Mesothelial cell of epicardium (in vitro differentiated cells): ENCODE data around the gene SLC36A1. TPM values are rescaled to one million over a fixed set of nuclear protein-coding genes. Genes with fewer than 3 reads are reported as not detected.

Experiments
- DNase-seq, 2 experiments: peaks; one replicate each; pipeline ENCODE4 v3.0.0; 2021; ENCODE audit warnings: low spot score in 2 of 2; ENCODE audit not compliant: unreplicated experiment in 2 of 2
- H3K27ac Mint-ChIP-seq: 2 replicates; pipeline ENCODE4 v1.8.0; 2021; ENCODE audit warnings: mixed read lengths
- H3K27me3 Mint-ChIP-seq: 2 replicates; pipeline ENCODE4 v1.8.0; 2021; ENCODE audit warnings: low read depth, mixed read lengths
- H3K36me3 Mint-ChIP-seq: 2 replicates; pipeline ENCODE4 v1.8.0; 2021; ENCODE audit warnings: mixed read lengths
- H3K4me1 Mint-ChIP-seq: 2 replicates; pipeline ENCODE4 v1.8.0; 2021; ENCODE audit warnings: mixed read lengths
- H3K4me3 Mint-ChIP-seq: 2 replicates; pipeline ENCODE4 v1.8.0; 2021; ENCODE audit warnings: mild to moderate bottlenecking, moderate library complexity, mixed read lengths
- H3K9me3 Mint-ChIP-seq: 2 replicates; pipeline ENCODE4 v1.8.0; 2021; ENCODE audit warnings: mixed read lengths
- total RNA-seq: library from RNA; stranded (reverse); gene quantifications from 3 replicates; pipeline ENCODE4 v1.2.1, GENCODE V29; 2021
- TF ChIP-seq, protein P1 (sequence below): fragments of 200-600 bp; sonication (generic); IDR thresholded peaks from one replicate; pipeline ENCODE4 v1.5.0; 2021; ENCODE audit warnings: antibody characterized with exemption; ENCODE audit not compliant: unreplicated experiment

SLC36A1 gene
- total RNA-seq, 1 donor from 2014 or later, result 14.7 TPM

DNA sequence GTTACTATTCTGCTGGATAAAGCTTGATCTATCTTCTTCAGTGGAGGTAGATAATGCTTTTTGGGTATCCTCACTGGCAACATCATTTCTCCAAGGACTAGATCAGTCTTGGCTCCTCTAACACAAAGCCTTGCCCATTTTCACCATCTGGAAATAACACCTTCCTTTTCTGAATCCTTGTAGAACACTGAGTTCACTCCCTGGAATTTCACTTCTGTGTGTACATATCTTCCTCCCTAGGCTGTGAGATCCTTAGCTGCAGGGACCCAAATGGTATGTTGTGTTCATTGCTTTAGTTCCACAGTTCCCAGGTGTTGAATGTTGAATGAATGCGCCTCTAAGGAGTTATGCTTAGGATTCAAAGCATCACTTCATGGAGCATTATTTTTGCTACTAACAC, 16.7 kb upstream of the SLC36A1 start:
- H3K27ac Mint-ChIP-seq, result no peak overlapping the region

DNA sequence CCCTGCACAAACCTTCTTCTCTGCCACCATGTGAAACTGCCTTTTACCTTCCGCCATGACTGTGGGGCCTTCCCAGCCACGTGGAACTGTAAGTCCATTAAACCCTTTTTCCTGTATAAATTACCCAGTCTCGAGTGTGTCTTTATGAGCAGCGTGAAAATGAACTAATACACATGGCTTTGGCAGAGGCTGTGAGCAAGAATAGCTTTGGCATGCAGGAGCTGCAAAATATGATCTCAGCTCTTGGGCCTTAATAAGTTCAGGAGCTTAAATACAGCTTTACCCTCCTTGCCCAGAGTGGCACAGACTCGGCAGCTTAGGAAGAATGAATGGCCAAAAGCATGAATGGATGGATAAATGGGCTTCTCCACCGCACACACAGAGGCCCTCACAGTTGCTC, 15.7 kb upstream of the SLC36A1 start:
- Mint-ChIP-seq H3K36me3 (no peaks in the 10 kb centered on the region), H3K4me1 (no peaks in the 10 kb centered on the region), H3K4me3 (no peak overlapping the region), H3K27ac (no peak overlapping the region), H3K27me3 (no peaks in the 10 kb centered on the region), H3K9me3 (peaks cover 15% of the 10 kb centered on the region)
- DNase-seq, result no peak
- TF ChIP-seq, protein P1, sequence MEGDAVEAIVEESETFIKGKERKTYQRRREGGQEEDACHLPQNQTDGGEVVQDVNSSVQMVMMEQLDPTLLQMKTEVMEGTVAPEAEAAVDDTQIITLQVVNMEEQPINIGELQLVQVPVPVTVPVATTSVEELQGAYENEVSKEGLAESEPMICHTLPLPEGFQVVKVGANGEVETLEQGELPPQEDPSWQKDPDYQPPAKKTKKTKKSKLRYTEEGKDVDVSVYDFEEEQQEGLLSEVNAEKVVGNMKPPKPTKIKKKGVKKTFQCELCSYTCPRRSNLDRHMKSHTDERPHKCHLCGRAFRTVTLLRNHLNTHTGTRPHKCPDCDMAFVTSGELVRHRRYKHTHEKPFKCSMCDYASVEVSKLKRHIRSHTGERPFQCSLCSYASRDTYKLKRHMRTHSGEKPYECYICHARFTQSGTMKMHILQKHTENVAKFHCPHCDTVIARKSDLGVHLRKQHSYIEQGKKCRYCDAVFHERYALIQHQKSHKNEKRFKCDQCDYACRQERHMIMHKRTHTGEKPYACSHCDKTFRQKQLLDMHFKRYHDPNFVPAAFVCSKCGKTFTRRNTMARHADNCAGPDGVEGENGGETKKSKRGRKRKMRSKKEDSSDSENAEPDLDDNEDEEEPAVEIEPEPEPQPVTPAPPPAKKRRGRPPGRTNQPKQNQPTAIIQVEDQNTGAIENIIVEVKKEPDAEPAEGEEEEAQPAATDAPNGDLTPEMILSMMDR, result no peak

More for the DNA sequence above, 16.7 kb upstream of the SLC36A1 start:
- Mint-ChIP-seq H3K27me3 (no peaks in the 10 kb centered on the region), H3K9me3 (peaks cover 11% of the 10 kb centered on the region), H3K4me3 (no peak overlapping the region), H3K4me1 (no peaks in the 10 kb centered on the region), H3K36me3 (no peaks in the 10 kb centered on the region)
- no peak for DNase-seq
- TF ChIP-seq, protein P1, result no peak

DNA sequence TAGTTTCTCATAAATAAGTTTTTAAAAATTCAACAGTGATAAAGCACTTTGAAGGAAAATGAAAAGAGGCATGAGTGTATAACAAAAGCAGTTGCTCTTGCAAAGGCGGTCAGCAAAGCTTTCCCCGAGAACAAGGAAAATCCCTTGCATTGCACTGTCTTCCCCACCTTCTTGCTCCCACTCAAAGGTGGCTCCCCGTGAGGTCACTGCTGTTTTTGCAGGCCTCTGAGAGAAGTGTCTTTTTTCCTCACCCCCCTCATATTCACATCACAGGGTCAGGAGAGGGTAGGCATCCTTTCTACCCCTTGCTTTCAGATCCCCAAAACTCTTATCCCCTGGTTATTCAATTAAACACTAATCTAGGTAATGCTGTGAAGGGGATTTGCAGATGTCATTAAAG, 15.2 kb upstream of the SLC36A1 start:
- no peak for DNase-seq
- Mint-ChIP-seq H3K9me3 (peaks cover 15% of the 10 kb centered on the region), H3K27me3 (no peaks in the 10 kb centered on the region), H3K4me1 (no peaks in the 10 kb centered on the region), H3K4me3 (no peak overlapping the region), H3K36me3 (no peaks in the 10 kb centered on the region), H3K27ac (no peak overlapping the region)
- TF ChIP-seq, protein P1, result no peak

DNA sequence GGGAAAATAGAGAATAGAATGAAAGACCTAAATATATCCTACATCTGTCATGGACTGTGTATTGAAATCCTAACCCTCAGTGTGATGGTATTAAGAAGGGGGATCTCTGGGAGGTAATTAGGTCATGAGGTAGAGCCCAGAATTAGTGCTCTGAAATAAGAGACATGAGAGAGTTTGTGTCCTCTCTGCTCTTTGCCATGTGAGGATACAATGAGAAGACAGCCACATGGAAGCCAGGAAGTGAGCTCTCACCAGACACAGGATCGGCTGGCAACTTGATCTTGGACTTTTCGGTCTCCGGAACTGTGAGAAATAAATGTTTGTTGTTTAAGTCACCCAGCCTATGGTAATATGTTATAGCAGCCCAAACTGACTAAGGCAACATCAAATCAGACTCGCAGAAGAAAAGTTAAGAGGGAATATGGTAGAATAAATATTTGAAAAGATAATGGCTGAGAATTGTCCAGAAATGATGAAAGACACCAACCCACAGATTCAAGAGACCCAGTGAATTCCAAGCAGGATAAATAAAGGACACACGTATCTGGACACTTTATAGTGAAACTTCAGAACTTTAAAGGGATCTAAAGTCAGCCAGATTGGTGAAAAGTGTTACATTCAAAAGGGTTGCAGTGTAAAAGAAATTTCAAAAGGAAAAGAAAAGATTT, 12.7 kb upstream of the SLC36A1 start:
- DNase-seq, result no peak
- H3K27ac Mint-ChIP-seq, result no peak overlapping the region
- no peaks in the 10 kb centered on the region for H3K4me1 Mint-ChIP-seq
- H3K9me3 Mint-ChIP-seq, result peaks cover 19% of the 10 kb centered on the region
- no peak overlapping the region for H3K4me3 Mint-ChIP-seq
- peaks cover 2% of the 10 kb centered on the region for H3K27me3 Mint-ChIP-seq
- no peaks in the 10 kb centered on the region for H3K36me3 Mint-ChIP-seq
- TF ChIP-seq, protein P1, result no peak

DNA sequence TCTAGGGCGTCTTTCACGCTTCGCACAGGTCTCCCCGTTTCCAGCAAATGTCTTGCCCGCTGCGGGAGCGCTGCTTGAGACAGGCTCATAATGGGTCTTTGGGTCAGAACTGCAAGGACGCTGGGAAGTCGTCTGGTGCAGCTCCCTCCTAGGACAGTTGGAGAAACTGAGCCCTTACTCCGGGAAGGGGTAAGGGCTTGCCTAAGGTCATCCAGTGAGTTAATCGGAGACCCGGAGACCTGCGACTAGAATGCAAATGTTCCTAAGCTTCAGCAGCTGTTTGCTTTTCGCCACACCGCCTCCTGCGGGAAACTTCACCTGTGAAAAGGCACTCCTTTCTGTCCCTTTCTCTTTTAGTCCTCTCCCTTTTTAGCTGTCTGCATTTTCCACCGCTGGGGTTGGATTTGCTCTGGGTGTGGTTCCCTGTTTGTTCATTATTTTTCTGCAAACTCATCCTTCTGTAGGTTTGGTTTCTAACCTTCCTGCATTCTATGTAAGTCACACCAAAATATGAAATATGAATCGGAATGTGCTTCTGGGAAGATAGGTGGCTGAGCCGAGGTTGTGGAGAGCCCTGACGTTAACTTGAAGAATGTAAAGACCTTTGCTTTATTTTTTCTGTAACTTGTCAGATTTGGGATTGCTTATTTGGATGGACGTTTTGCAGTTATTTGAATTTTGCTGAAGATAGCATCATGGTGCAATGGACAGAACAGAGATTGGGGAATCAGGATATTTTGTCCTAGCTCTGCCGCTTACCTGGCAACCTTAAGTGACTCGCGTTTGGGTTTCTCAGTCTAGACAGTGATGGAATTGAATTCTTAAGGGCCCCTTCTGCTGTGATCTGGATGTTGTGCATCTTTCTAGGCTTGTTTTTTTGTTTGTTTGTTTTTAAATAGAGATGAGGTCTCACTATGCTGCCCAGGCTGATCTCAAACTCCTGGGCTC, 909 bp downstream of the SLC36A1 start:
- H3K4me3 Mint-ChIP-seq, result peak overlapping the region; percentile 91
- DNase-seq, result peak in 1 of 2 experiments; percentile 41
- peaks cover 9% of the 10 kb centered on the region for H3K9me3 Mint-ChIP-seq
- H3K27me3 Mint-ChIP-seq, result peaks cover 7% of the 10 kb centered on the region
- H3K4me1 Mint-ChIP-seq, result peaks cover 12% of the 10 kb centered on the region
- peak overlapping the region; percentile 84 for H3K27ac Mint-ChIP-seq
- H3K36me3 Mint-ChIP-seq, result no peaks in the 10 kb centered on the region
- TF ChIP-seq, protein P1, result no peak
